IMR-90 (cell line): ENCODE data around the gene ARHGEF26. TPM values are rescaled to one million over a fixed set of nuclear protein-coding genes. Genes with fewer than 3 reads are reported as not detected.
A peak's percentile ranks its signal among the peaks of the same experiment; 100 is the strongest.

Experiments
- ATAC-seq: fragments of 200-7000 bp; cut with Tn5 transposase; 2 replicates; pipeline ENCODE4 v1.9.1; 2020; ENCODE audit warnings: low read depth, mild to moderate bottlenecking, moderate library complexity
- BruUV-seq: library from RNA; stranded (reverse); fragments of 400-500 nt; replicated peaks from 2 replicates; lab custom pipeline; 2021; lab: Mats Ljungman, UMichigan
- CTCF ChIA-PET: fragments of 300-600 bp; formaldehyde crosslinking; extraction: SDS; loops from one replicate; lab custom pipeline; 2021; ENCODE audit warnings: antibody characterized with exemption; lab: Yijun Ruan, JAX
- POLR2A ChIA-PET: fragments of 300-600 bp; sonication (Branson Sonifier 250); formaldehyde crosslinking; loops from one replicate; lab custom pipeline; 2022; ENCODE audit warnings: antibody characterized with exemption; ENCODE audit not compliant: unreplicated experiment; lab: Charles Lee
- DNase-seq: peaks from one replicate; pipeline ENCODE4 v3.0.0; 2013
- H2AFZ ChIP-seq: replicated peaks from 2 replicates; pipeline ENCODE3; 2013; ENCODE audit warnings: low read length, mild to moderate bottlenecking; ENCODE audit not compliant: poor library complexity
- H2AK5ac ChIP-seq: 2 replicates; pipeline ENCODE4 v1.6.1; 2013; ENCODE audit warnings: low read depth, low read length, inconsistent platforms
- H2AK9ac ChIP-seq: replicated peaks from 2 replicates; pipeline ENCODE3; 2013; ENCODE audit warnings: mild to moderate bottlenecking, low read depth, low read length, moderate library complexity; ENCODE audit not compliant: poor library complexity
- H2BK120ac ChIP-seq: 2 replicates; pipeline ENCODE4 v1.6.1; 2013; ENCODE audit warnings: low read depth, low read length, inconsistent platforms
- H2BK15ac ChIP-seq: 3 replicates; pipeline ENCODE4 v1.6.1; 2013; ENCODE audit warnings: low read depth, low read length, inconsistent platforms
- H2BK20ac ChIP-seq: 2 replicates; pipeline ENCODE4 v1.6.1; 2013; ENCODE audit warnings: low read depth, mild to moderate bottlenecking, inconsistent platforms, low read length, moderate library complexity
- H2BK5ac ChIP-seq: 2 replicates; pipeline ENCODE4 v1.6.1; 2013; ENCODE audit warnings: mild to moderate bottlenecking, low read depth, low read length, inconsistent platforms; ENCODE audit not compliant: poor library complexity, severe bottlenecking
- H3K14ac ChIP-seq: replicated peaks from 2 replicates; pipeline ENCODE4 v1.6.1; 2013; ENCODE audit warnings: low read depth, low read length, inconsistent platforms
- H3K18ac ChIP-seq: 2 replicates; pipeline ENCODE4 v1.6.1; 2013; ENCODE audit warnings: low read depth, low read length, control low read depth
- H3K23ac ChIP-seq: 2 replicates; pipeline ENCODE4 v1.6.1; 2013; ENCODE audit warnings: low read depth, low read length, inconsistent platforms
- H3K27ac ChIP-seq: 2 replicates; pipeline ENCODE4 v1.5.1; 2013; ENCODE audit warnings: mild to moderate bottlenecking, control low read depth, low read length; ENCODE audit not compliant: insufficient read depth
- H3K27me3 ChIP-seq: 2 replicates; pipeline ENCODE4 v1.6.1; 2013; ENCODE audit warnings: low read length; ENCODE audit not compliant: control insufficient read depth, insufficient read depth
- H3K36me3 ChIP-seq: 2 replicates; pipeline ENCODE4 v1.6.1; 2013; ENCODE audit warnings: low read length, mixed read lengths; ENCODE audit not compliant: control insufficient read depth, insufficient read depth
- H3K4ac ChIP-seq: 2 replicates; pipeline ENCODE4 v1.6.1; 2013; ENCODE audit warnings: low read depth, low read length, inconsistent platforms
- H3K4me1 ChIP-seq: 2 replicates; pipeline ENCODE4 v1.6.1; 2013; ENCODE audit warnings: low read length, mixed read lengths; ENCODE audit not compliant: control insufficient read depth, insufficient read depth
- H3K4me2 ChIP-seq: 2 replicates; pipeline ENCODE4 v1.6.1; 2013; ENCODE audit warnings: low read depth, mild to moderate bottlenecking, control low read depth, low read length, moderate library complexity
- H3K4me3 ChIP-seq: 2 replicates; pipeline ENCODE4 v1.5.1; 2013; ENCODE audit warnings: low read depth, mild to moderate bottlenecking, control low read depth, low read length, moderate library complexity; ENCODE audit not compliant: insufficient read depth
- H3K56ac ChIP-seq: 2 replicates; pipeline ENCODE4 v1.6.1; 2013; ENCODE audit warnings: low read length, inconsistent platforms; ENCODE audit not compliant: insufficient read depth; ENCODE audit errors: extremely low read depth
- H3K79me1 ChIP-seq, 2 experiments: 2 replicates each; pipeline ENCODE4 v1.6.1; 2013; ENCODE audit warnings: low read length in 2 of 2, inconsistent platforms in 1 of 2, low read depth in 1 of 2
- H3K9ac ChIP-seq: 2 replicates; pipeline ENCODE4 v1.6.1; 2013; ENCODE audit warnings: low read depth, low read length, control low read depth
- H3K9me1 ChIP-seq: 2 replicates; pipeline ENCODE4 v1.6.1; 2013; ENCODE audit warnings: low read length, inconsistent platforms; ENCODE audit not compliant: insufficient read depth
- H3K9me3 ChIP-seq: 2 replicates; pipeline ENCODE4 v1.6.1; 2013; ENCODE audit warnings: low read length; ENCODE audit not compliant: control insufficient read depth, insufficient read depth
- H4K20me1 ChIP-seq: 2 replicates; pipeline ENCODE4 v1.6.1; 2013; ENCODE audit warnings: low read length, inconsistent platforms; ENCODE audit not compliant: insufficient read depth
- H4K5ac ChIP-seq: 2 replicates; pipeline ENCODE4 v1.6.1; 2013; ENCODE audit warnings: mild to moderate bottlenecking, low read depth, low read length, control low read depth
- H4K8ac ChIP-seq, 2 experiments: 2 replicates each; pipeline ENCODE4 v1.6.1; 2013; ENCODE audit warnings: low read depth in 2 of 2, low read length in 2 of 2, control low read depth in 1 of 2, inconsistent platforms in 1 of 2
- H4K91ac ChIP-seq: 2 replicates; pipeline ENCODE4 v1.6.1; 2013; ENCODE audit warnings: low read depth, low read length, inconsistent platforms; ENCODE audit not compliant: insufficient read depth
- FOS ChIP-seq: fragments of 150-350 bp; IDR thresholded peaks from 2 replicates; pipeline ENCODE4 v1.6.1; 2016; ENCODE audit warnings: low read depth, low read length
- SMC3 ChIP-seq: fragments of 150-350 bp; IDR thresholded peaks from 2 replicates; pipeline ENCODE4 v1.6.1; 2016; ENCODE audit warnings: low read depth, mild to moderate bottlenecking, antibody characterized with exemption, low read length, moderate library complexity
- WGBS, 2 experiments: methylation state at CpG; one replicate each; pipeline versions ENCODE4 v1.1.5 to v1.1.7; 2013; ENCODE audit warnings: missing lambda C conversion rate in 2 of 2; ENCODE audit not compliant: insufficient read length in 1 of 2; ENCODE audit errors: extremely low coverage in 2 of 2; 5-methylcytosine and 5-hydroxymethylcytosine counted together
- dilution Hi-C: fragments of 300-500 bp; cut with HindIII; formaldehyde crosslinking; loops from one replicate; pipeline ENCODE4 v1.14.3; 2018; ENCODE audit warnings: low sequenced_read_pairs; ENCODE audit not compliant: unreplicated experiment
- in situ Hi-C: fragments of 300-500 bp; cut with MboI; formaldehyde crosslinking; loops from 3 replicates; pipeline ENCODE4 v1.14.3; 2019; ENCODE audit warnings: low sequenced_read_pairs, inconsistent platforms, mixed read lengths
- intact Hi-C: fragments of 100-400 bp; cut with micrococcal nuclease; formaldehyde crosslinking; loops from 2 replicates; pipeline ENCODE4 v1.10.0; 2022
- polyA plus RNA-seq, 3 experiments: library from polyadenylated mRNA; depleted of rRNA; stranded (reverse); fragments of >200 nt; gene quantifications; 2 replicates each; pipeline ENCODE4 v1.2.3, GENCODE V29; 2012; ENCODE audit warnings: low replicate concordance in 1 of 3
- total RNA-seq: library from RNA; depleted of rRNA; stranded (reverse); fragments of >200 nt; gene quantifications from 2 replicates; pipeline ENCODE4 v1.2.3, GENCODE V29; 2012
- TF ChIP-seq, protein P1 (sequence below): conservative IDR thresholded peaks from 2 replicates; pipeline ENCODE4 v1.5.1; 2012; ENCODE audit warnings: mild to moderate bottlenecking, low read depth, low read length, improper control_type of control experiment

Gene ARHGEF26
- total and polyA plus RNA-seq, 2 of the 4 experiments (the other 2 are of a cell fraction): 2.0 to 2.3 TPM

- no peaks in the 10 kb centered on the region for H3K9me3 ChIP-seq
- TF ChIP-seq, protein P1, sequence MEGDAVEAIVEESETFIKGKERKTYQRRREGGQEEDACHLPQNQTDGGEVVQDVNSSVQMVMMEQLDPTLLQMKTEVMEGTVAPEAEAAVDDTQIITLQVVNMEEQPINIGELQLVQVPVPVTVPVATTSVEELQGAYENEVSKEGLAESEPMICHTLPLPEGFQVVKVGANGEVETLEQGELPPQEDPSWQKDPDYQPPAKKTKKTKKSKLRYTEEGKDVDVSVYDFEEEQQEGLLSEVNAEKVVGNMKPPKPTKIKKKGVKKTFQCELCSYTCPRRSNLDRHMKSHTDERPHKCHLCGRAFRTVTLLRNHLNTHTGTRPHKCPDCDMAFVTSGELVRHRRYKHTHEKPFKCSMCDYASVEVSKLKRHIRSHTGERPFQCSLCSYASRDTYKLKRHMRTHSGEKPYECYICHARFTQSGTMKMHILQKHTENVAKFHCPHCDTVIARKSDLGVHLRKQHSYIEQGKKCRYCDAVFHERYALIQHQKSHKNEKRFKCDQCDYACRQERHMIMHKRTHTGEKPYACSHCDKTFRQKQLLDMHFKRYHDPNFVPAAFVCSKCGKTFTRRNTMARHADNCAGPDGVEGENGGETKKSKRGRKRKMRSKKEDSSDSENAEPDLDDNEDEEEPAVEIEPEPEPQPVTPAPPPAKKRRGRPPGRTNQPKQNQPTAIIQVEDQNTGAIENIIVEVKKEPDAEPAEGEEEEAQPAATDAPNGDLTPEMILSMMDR: no peak
- TF ChIP-seq SMC3: no peak
- no peak for TF ChIP-seq FOS
- no peaks in the 10 kb centered on the region for H3K79me1 ChIP-seq
- ATAC-seq (no peak; the same call in 1 of the 2 replicates), DNase-seq (peak; percentile 20)
- H4K5ac ChIP-seq: no peak overlapping the region
- no peak overlapping the region for H3K4me2 ChIP-seq
- no peak overlapping the region for H3K56ac ChIP-seq
- no peak overlapping the region for H2BK5ac ChIP-seq
- no peaks in the 10 kb centered on the region for H3K36me3 ChIP-seq
- no peak overlapping the region for H3K14ac ChIP-seq
- no peak overlapping the region for H3K4me3 ChIP-seq
- H3K9me1 ChIP-seq: 0 out of 2 replicates have a peak, but pooled peaks cover 3% of the 10 kb centered on the region
- no TSS peak for BruUV-seq
- H3K18ac ChIP-seq: no peak overlapping the region
- H2AK5ac ChIP-seq: no peak overlapping the region
- H3K23ac ChIP-seq: no peak overlapping the region
- H3K4ac ChIP-seq: no peak overlapping the region
- H2AK9ac ChIP-seq: no peak overlapping the region
- H2BK15ac ChIP-seq: no peak overlapping the region
- no peak overlapping the region for H2AFZ ChIP-seq
- no peak overlapping the region for H4K8ac ChIP-seq
- no peak overlapping the region for H4K91ac ChIP-seq
- dilution Hi-C loops: no loop called here
- in situ Hi-C loops: no loop called here
- H3K4me1 ChIP-seq: peaks cover 2% of the 10 kb centered on the region; the same call in 1 of the 2 replicates
- WGBS, 2 experiments: no CpG with 5 or more reads among the region's 4 CpGs
- intact Hi-C loops: no loop called here
- POLR2A ChIA-PET: no interaction called here
- H3K27me3 ChIP-seq: no peaks in the 10 kb centered on the region
- no peaks in the 10 kb centered on the region for H4K20me1 ChIP-seq
- H2BK20ac ChIP-seq: no peak overlapping the region
- no peak overlapping the region for H3K9ac ChIP-seq
- CTCF ChIA-PET: no interaction called here
- no peak overlapping the region for H2BK120ac ChIP-seq
- no peak overlapping the region for H3K27ac ChIP-seq
Observed at GRCh38 chr3:154197751-154198150, 76.6 kb downstream of the ARHGEF26 start.
